Measurements from ENCODE around the gene FKRP. TPM values are rescaled to one million over a fixed set of nuclear protein-coding genes. Genes with fewer than 3 reads are reported as not detected.

FKRP gene
- total RNA-seq, 1 experiment from 2014 or later, result 14.3 TPM

DNA sequence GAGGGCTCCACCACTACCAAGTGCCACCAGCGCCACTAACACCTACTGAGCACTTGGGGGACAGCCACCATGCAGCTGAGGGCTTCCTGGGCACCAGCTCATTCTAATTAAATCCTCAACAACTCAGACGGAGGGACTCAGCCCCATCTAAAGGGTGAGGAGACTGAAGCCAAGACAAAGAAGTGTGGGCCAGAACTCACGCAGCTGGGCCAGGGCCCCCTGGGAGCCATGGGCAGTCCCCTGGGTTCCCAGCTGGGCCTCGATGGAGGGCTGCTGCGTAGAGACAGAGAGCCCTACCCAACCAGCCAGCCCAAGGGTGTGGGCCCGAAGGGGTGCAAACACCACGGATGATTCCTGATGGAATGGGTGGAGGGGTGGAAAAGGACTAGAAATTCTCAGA is 16.2 kb upstream of the FKRP start:
- Histone ChIP-seq H3K27ac (ENCODE audit: low read length) (no peak overlapping the region; the same call in 1 of the 2 replicates), H3K27me3 (ENCODE audit: low read length) (no peaks in the 10 kb centered on the region), H2AFZ (ENCODE audit: low read length) (no peak overlapping the region), H3K9me3 (ENCODE audit: low read length) (no peaks in the 10 kb centered on the region), H3K36me3 (ENCODE audit: low read depth, low read length) (peaks cover 31% of the 10 kb centered on the region), H3K9me2 (replicated peaks; ENCODE audit: low read length) (no peaks in the 10 kb centered on the region), H3K4me1 (ENCODE audit: insufficient read depth, low read length) (peaks cover 43% of the 10 kb centered on the region), H3K4me2 (ENCODE audit: low read length) (no peak overlapping the region), H4K20me1 (ENCODE audit: low read length) (peaks cover 11% of the 10 kb centered on the region; the same call in 1 of the 2 replicates), H3K79me2 (ENCODE audit: low read length) (peaks cover 54% of the 10 kb centered on the region), H3F3A (ENCODE audit: low read length, unreplicated experiment) (no peaks in the 10 kb centered on the region), H3K4me3 (ENCODE audit: low read length) (no peak overlapping the region), H3K9ac (ENCODE audit: low read length) (no peak overlapping the region)
- no peak for ATAC-seq
- no peak for DNase-seq
- POLR2A ChIA-PET (ENCODE audit: unreplicated experiment), result no interaction called here
- CTCF ChIA-PET, result no interaction called here
- BruUV-seq (replicated peaks), result no TSS peak
- TF ChIP-seq, protein P1, sequence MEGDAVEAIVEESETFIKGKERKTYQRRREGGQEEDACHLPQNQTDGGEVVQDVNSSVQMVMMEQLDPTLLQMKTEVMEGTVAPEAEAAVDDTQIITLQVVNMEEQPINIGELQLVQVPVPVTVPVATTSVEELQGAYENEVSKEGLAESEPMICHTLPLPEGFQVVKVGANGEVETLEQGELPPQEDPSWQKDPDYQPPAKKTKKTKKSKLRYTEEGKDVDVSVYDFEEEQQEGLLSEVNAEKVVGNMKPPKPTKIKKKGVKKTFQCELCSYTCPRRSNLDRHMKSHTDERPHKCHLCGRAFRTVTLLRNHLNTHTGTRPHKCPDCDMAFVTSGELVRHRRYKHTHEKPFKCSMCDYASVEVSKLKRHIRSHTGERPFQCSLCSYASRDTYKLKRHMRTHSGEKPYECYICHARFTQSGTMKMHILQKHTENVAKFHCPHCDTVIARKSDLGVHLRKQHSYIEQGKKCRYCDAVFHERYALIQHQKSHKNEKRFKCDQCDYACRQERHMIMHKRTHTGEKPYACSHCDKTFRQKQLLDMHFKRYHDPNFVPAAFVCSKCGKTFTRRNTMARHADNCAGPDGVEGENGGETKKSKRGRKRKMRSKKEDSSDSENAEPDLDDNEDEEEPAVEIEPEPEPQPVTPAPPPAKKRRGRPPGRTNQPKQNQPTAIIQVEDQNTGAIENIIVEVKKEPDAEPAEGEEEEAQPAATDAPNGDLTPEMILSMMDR (conservative IDR thresholded peaks at IDR 0.05; ENCODE audit: low read depth, low read length), result no peak
- TF ChIP-seq EZH2phosphoT487 (IDR thresholded peaks at IDR 0.05; ENCODE audit: borderline replicate concordance, low read length), result no peak
- no peak for TF ChIP-seq EZH2 (IDR thresholded peaks at IDR 0.05; ENCODE audit: low read length, unreplicated experiment)
- intact Hi-C loops (cut with micrococcal nuclease), result loop anchor here (2.0 kb wide), 1 partner anchor 13 kb away; the partner anchor contains the start of gene PRKD2

DNA sequence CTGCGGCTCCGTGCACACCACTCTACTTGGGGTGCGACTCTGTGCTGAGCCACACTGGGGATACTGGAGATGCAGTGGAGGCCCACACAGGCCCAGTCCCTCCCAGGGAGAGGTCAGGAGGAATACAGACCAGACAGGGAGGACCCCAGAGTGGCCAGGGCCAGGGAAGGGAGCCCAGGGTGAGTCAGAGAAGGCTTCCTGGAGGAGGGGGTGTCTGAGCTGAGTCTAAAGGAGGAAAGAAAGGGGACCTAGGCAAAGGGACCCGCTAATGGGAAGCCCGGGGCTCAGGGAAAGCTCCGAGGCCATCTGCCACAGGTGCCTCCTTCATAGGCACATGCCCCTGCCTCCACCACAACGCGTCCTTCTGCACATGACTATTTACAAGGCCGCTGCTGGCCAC is 15.7 kb upstream of the FKRP start:
- H3K27ac ChIP-seq (ENCODE audit: low read length), result peak overlapping the region; percentile 91
- H3K79me2 ChIP-seq (ENCODE audit: low read length), result peaks cover 54% of the 10 kb centered on the region
- H3K4me1 ChIP-seq (ENCODE audit: insufficient read depth, low read length), result peaks cover 43% of the 10 kb centered on the region
- no TSS peak for BruUV-seq (replicated peaks)
- ATAC-seq, result no peak
- H3K27me3 ChIP-seq (ENCODE audit: low read length), result no peaks in the 10 kb centered on the region
- intact Hi-C loops (cut with micrococcal nuclease), result loop anchor here (2.0 kb wide), 1 partner anchor 13 kb away; the partner anchor contains the start of gene PRKD2
- H3K9ac ChIP-seq (ENCODE audit: low read length), result peak overlapping the region; percentile 47; the same call in 1 of the 2 replicates
- no peaks in the 10 kb centered on the region for H3F3A ChIP-seq (ENCODE audit: low read length, unreplicated experiment)
- TF ChIP-seq, protein P1 (conservative IDR thresholded peaks at IDR 0.05; ENCODE audit: low read depth, low read length), result no peak
- TF ChIP-seq EZH2phosphoT487 (IDR thresholded peaks at IDR 0.05; ENCODE audit: borderline replicate concordance, low read length) (no peak), EZH2 (IDR thresholded peaks at IDR 0.05; ENCODE audit: low read length, unreplicated experiment) (no peak)
- DNase-seq, result no peak
- H3K36me3 ChIP-seq (ENCODE audit: low read depth, low read length), result peaks cover 31% of the 10 kb centered on the region
- peaks cover 11% of the 10 kb centered on the region; the same call in 1 of the 2 replicates for H4K20me1 ChIP-seq (ENCODE audit: low read length)
- no peak overlapping the region for H3K4me3 ChIP-seq (ENCODE audit: low read length)
- no peak overlapping the region for H2AFZ ChIP-seq (ENCODE audit: low read length)
- CTCF ChIA-PET, result no interaction called here
- H3K9me3 ChIP-seq (ENCODE audit: low read length), result no peaks in the 10 kb centered on the region
- H3K4me2 ChIP-seq (ENCODE audit: low read length), result peak overlapping the region; percentile 72; the same call in 1 of the 2 replicates
- POLR2A ChIA-PET (ENCODE audit: unreplicated experiment), result no interaction called here
- no peaks in the 10 kb centered on the region for H3K9me2 ChIP-seq (replicated peaks; ENCODE audit: low read length)

DNA sequence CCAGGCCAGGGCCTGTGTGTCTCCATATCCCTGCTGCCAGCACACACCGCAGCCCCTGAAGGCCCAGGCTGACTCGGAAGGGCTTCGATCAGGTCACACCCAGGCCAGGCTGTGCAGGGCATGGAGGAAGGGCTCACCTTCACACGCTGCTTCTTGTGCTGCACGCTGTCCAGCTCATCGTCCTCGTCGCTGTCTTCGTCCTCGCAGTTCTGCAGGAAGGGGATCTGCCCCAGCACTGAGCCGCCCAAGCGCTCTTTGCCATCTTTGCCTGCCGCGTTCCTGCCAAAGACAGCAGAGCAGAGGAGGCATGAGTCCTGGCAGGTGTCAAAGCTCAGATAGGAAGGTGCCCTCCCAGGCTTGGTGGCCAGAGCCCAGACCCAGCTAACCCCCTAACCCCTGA is 15.3 kb upstream of the FKRP start:
- POLR2A ChIA-PET (ENCODE audit: unreplicated experiment), result no interaction called here

More for the DNA sequence above, 15.3 kb upstream of the FKRP start:
- H3K9ac ChIP-seq (ENCODE audit: low read length), result peak overlapping the region; percentile 47
- no TSS peak for BruUV-seq (replicated peaks)
- H2AFZ ChIP-seq (ENCODE audit: low read length), result no peak overlapping the region
- H3K27me3 ChIP-seq (ENCODE audit: low read length), result no peaks in the 10 kb centered on the region
- peaks cover 54% of the 10 kb centered on the region for H3K79me2 ChIP-seq (ENCODE audit: low read length)
- peaks cover 43% of the 10 kb centered on the region for H3K4me1 ChIP-seq (ENCODE audit: insufficient read depth, low read length)
- peak overlapping the region; percentile 13; the same call in 1 of the 2 replicates for H3K4me3 ChIP-seq (ENCODE audit: low read length)
- ATAC-seq, result no peak
- TF ChIP-seq, protein P1 (conservative IDR thresholded peaks at IDR 0.05; ENCODE audit: low read depth, low read length), result no peak
- TF ChIP-seq EZH2phosphoT487 (IDR thresholded peaks at IDR 0.05; ENCODE audit: borderline replicate concordance, low read length), result no peak
- TF ChIP-seq EZH2 (IDR thresholded peaks at IDR 0.05; ENCODE audit: low read length, unreplicated experiment), result no peak
- peak overlapping the region; percentile 91 for H3K27ac ChIP-seq (ENCODE audit: low read length)
- H3K9me3 ChIP-seq (ENCODE audit: low read length), result no peaks in the 10 kb centered on the region
- DNase-seq, result no peak
- H3K9me2 ChIP-seq (replicated peaks; ENCODE audit: low read length), result no peaks in the 10 kb centered on the region
- H4K20me1 ChIP-seq (ENCODE audit: low read length), result peaks cover 11% of the 10 kb centered on the region; the same call in 1 of the 2 replicates
- intact Hi-C loops (cut with micrococcal nuclease), result loop anchor here (2.0 kb wide), 1 partner anchor 14 kb away; the partner anchor contains the start of gene PRKD2
- H3K4me2 ChIP-seq (ENCODE audit: low read length), result peak overlapping the region; percentile 72
- CTCF ChIA-PET, result interaction anchor here (1.0 kb wide), 1 partner anchor 9 kb away, joined by 3 read pairs; no protein-coding TSS in a partner anchor
- H3F3A ChIP-seq (ENCODE audit: low read length, unreplicated experiment), result no peaks in the 10 kb centered on the region
- H3K36me3 ChIP-seq (ENCODE audit: low read depth, low read length), result peaks cover 30% of the 10 kb centered on the region

Measured in PC-3 (cell line).